HG03521 (cell line): ENCODE data around the gene DIPK1B.

Source experiments
- ATAC-seq: cut with Tn5 transposase; IDR thresholded peaks from one replicate; pipeline ENCODE4 v1.9.1; 2021; ENCODE audit warnings: mild to moderate bottlenecking, moderate library complexity; ENCODE audit not compliant: unreplicated experiment

DIPK1B gene

GRCh38 chr9:136733611-136734010, 21.2 kb downstream of the DIPK1B start:
- ATAC-seq: no peak

DNA sequence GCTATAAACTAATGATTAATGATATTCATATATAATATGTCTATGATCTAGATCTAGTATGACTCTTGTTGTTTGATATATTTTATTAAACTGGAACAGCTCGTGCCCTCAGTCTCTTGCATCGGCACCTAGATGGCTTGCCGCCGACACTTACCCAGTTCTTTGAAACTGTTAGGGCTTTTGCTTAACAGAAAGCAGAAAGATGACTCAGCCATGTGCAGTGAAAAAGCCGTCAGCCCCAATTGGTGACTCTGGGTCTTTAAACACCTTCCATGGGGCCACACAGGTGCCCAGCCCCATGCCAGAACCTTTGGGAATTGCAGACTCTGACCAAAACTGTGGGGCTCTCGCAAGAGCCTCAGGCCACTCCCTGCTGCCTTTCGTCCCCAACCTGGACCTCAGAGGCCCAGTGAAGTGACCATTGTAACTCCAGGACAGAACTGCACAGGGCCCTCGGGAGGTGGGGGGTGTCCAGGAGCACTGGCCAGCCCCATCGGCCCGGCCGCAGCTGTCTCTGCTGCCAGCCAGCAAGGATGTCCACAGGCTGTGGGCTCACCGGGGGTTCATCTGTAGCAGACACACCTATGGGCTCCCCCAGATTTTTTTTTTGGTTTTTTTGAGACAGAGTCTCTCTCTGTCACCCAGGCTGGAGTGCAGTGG, 22.6 kb downstream of the DIPK1B start:
- no peak for ATAC-seq

- no peak for ATAC-seq
These were observed 23.6 kb downstream of the DIPK1B start for GRCh38 chr9:136735812-136736480.

- ATAC-seq: no peak
These were observed 26.6 kb downstream of the DIPK1B start for GRCh38 chr9:136738960-136739359.

GRCh38 chr9:136739509-136739908, 27.1 kb downstream of the DIPK1B start:
- ATAC-seq: no peak

GRCh38 chr9:136740069-136740468, 27.7 kb downstream of the DIPK1B start:
- ATAC-seq: no peak

- no peak for ATAC-seq
These were observed 28.1 kb downstream of the DIPK1B start for GRCh38 chr9:136740491-136740890.

DNA sequence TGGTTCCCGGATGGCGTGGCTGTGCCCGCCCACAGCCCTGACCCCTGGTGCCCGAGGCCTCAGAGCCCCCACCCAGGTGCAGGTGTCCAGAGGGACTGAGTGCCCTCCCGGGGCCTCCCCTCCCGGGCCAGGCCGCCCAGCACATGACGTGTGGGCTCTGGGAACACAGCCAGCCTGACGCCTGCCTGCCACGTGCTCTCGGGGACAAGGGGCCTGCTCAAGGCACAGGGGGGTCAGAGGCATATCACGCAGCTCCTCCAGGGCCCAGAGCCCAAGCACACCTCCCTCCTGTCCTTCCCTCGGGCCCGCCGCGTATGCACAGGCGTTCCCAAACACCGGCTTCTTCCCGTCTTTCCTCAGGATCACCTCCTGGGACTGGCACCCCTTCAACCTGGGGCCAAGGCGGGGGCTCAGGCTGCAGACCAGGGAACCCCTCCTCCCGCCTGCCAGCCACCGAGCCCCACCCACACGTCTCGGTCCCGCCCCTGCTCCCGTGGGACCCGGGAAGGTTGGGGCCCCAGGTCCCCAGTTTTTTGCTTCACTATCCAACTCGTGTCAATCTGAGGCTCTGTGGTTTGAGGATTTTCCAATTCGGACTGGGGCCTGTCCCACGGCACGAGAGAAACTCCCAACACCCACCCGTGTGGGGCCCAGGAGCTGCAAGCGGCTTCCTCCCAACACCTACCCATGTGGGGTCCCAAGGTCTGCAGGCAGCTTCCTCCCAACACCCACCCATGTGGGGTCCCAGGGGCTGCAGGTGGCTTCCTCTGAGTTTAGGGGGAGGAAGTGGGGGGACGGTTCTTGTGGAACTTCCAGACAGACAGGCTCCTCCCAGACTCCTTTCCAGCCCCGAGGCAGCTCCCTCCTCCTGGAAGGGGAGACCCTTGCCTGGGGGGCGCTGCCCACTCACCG, 28.9 kb downstream of the DIPK1B start:
- ATAC-seq: no peak

DNA sequence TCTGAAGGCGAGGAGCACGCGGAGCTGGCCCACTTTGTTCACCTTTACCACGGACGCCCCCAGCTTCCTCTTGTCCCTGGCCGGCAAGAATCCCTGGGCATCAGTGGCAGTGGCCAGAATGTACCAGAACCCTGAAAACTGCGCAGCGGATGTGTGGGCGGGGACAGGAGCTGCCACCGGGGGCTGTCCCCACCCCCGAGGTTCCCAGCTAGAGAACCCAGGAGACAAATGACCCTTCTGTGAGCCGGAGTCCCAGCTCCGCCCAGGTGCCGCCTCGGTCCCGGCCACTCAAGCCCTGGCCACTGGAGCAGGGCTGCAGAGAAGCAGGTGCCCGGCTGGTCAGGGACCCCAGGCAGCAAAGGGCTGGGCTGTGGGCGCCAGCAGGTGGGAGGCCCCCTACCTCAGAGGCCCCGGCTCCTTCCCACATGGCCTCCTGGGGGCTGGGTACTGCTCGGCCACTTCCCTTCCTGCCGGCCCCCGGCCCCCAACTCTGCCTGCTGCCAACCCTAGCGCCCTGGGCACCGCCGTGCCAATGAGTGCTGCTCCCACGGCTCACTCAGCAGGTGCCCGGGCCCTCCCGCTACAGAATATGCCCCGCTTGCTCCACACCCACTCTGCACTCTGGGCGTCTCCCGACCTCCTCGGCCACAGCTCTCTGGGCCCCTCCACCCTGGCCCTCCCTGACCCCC, 29.7 kb downstream of the DIPK1B start:
- no peak for ATAC-seq

DNA sequence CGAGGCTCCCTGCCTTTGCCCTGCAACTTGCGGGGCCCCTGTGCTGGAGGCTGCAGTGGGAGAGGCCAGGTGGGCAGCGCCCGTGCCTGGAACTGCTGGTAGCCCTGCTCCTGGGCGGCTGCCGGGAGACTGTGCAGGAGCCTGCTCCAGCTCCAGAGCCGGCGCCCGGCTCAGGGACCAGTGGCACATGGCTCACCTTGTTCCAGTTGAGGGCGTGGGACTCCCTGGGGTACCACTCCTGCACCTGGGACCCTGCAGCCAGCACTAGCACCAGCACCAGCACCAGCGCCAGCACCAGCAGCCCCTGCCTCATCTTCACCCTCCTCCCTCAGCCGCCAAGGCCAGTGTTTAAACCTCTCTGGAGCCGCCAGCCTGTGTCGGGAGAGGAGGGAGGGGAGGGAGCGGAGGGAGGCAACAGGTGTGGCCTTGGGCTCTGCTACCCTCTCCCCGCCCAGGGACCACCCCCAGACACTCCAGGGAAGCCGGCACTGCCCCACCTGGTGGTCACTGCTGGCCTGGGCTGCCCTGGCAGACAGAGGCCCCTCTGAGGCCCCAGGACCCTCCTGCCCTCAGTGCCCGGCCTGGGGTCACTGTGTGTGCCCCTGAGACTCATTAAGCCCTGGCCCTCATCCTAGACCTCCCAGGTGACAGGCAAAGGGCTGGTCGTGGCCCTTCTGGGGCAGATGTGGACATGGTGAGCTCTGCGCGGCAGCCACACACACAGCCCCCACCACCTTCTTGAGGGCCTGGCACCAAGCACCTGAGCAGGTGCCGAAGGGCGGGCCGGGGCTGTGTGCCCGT, 30.4 kb downstream of the DIPK1B start, which contains the start of gene LCN10:
LCN10 (minus strand) TSS at position 350 of the 801 bp plus-strand sequence; CDS start at position 313, 37 bp downstream.
- ATAC-seq: no peak

- ATAC-seq: no peak
These were observed 31.4 kb downstream of the DIPK1B start for GRCh38 chr9:136743639-136744211.

- no peak for ATAC-seq
These were observed 32.4 kb downstream of the DIPK1B start for GRCh38 chr9:136744773-136745172.

GRCh38 chr9:136745389-136746154, 33.2 kb downstream of the DIPK1B start:
- no peak for ATAC-seq

GRCh38 chr9:136746155-136746490, 33.8 kb downstream of the DIPK1B start:
- no peak for ATAC-seq

DNA sequence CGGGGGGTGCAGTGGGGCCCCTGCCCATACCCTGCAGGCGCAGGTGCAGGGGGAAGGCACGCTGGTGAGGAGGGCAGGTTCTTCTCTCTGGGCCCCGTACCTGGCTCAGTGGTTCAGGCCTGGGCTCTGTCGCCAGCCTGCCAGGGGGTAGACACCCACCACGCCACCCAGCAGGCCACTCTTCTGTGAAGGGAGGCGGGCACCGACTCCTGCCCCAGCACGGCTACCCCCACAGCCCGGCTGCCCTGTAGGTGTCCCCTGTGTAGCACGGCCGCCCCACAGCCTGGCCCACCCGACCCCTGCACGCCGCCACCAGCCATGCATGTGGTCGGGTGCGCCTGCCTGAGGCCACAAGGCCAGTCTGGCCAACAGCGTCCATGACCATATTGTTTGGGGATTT, 34.2 kb downstream of the DIPK1B start:
- ATAC-seq: no peak

- no peak for ATAC-seq
These were observed 35.0 kb downstream of the DIPK1B start for GRCh38 chr9:136747161-136748060.

DNA sequence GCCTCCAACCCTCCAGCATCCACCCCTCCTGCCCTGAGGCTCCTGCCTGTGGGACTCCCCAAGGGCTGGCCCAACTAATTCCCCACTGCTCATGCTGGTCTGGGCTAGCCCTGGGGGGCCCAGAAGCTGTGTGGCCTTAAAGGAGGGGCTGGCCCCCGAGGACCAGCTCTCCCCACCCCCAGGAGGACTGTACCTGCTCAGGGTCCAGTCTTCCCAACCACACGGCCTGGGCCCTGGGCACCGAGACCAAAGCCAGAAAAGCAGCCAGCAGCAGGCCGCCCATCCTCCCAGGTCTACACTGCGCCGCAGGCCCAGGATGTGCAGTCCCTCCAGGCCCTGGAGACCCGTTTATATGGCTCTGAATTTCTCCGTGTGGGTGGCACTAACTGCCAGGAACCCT, 35.8 kb downstream of the DIPK1B start, which contains the start of gene LCN6:
LCN6 (minus strand) TSS at position 325 of the 400 bp plus-strand sequence; CDS start at position 283, 42 bp downstream.
- ATAC-seq: no peak
